IMR-90 (cell line): ENCODE measurements around the gene FRS3. TPM values are rescaled to one million over a fixed set of nuclear protein-coding genes. Genes with fewer than 3 reads are reported as not detected.

Source experiments
- ATAC-seq: fragments of 200-7000 bp; cut with Tn5 transposase; 2 replicates; pipeline ENCODE4 v1.9.1; 2020; ENCODE audit warnings: low read depth, mild to moderate bottlenecking, moderate library complexity
- BruUV-seq: library from RNA; stranded (reverse); fragments of 400-500 nt; replicated peaks from 2 replicates; lab custom pipeline; 2021; lab: Mats Ljungman, UMichigan
- CTCF ChIA-PET: fragments of 300-600 bp; formaldehyde crosslinking; extraction: SDS; loops from one replicate; lab custom pipeline; 2021; ENCODE audit warnings: antibody characterized with exemption; lab: Yijun Ruan, JAX
- POLR2A ChIA-PET: fragments of 300-600 bp; sonication (Branson Sonifier 250); formaldehyde crosslinking; loops from one replicate; lab custom pipeline; 2022; ENCODE audit warnings: antibody characterized with exemption; ENCODE audit not compliant: unreplicated experiment; lab: Charles Lee
- DNase-seq: peaks from one replicate; pipeline ENCODE4 v3.0.0; 2013
- H2AFZ ChIP-seq: replicated peaks from 2 replicates; pipeline ENCODE3; 2013; ENCODE audit warnings: low read length, mild to moderate bottlenecking; ENCODE audit not compliant: poor library complexity
- H2AK5ac ChIP-seq: 2 replicates; pipeline ENCODE4 v1.6.1; 2013; ENCODE audit warnings: low read depth, low read length, inconsistent platforms
- H2AK9ac ChIP-seq: replicated peaks from 2 replicates; pipeline ENCODE3; 2013; ENCODE audit warnings: mild to moderate bottlenecking, low read depth, low read length, moderate library complexity; ENCODE audit not compliant: poor library complexity
- H2BK120ac ChIP-seq: 2 replicates; pipeline ENCODE4 v1.6.1; 2013; ENCODE audit warnings: low read depth, low read length, inconsistent platforms
- H2BK15ac ChIP-seq: 3 replicates; pipeline ENCODE4 v1.6.1; 2013; ENCODE audit warnings: low read depth, low read length, inconsistent platforms
- H2BK20ac ChIP-seq: 2 replicates; pipeline ENCODE4 v1.6.1; 2013; ENCODE audit warnings: low read depth, mild to moderate bottlenecking, inconsistent platforms, low read length, moderate library complexity
- H2BK5ac ChIP-seq: 2 replicates; pipeline ENCODE4 v1.6.1; 2013; ENCODE audit warnings: mild to moderate bottlenecking, low read depth, low read length, inconsistent platforms; ENCODE audit not compliant: poor library complexity, severe bottlenecking
- H3K14ac ChIP-seq: replicated peaks from 2 replicates; pipeline ENCODE4 v1.6.1; 2013; ENCODE audit warnings: low read depth, low read length, inconsistent platforms
- H3K18ac ChIP-seq: 2 replicates; pipeline ENCODE4 v1.6.1; 2013; ENCODE audit warnings: low read depth, low read length, control low read depth
- H3K23ac ChIP-seq: 2 replicates; pipeline ENCODE4 v1.6.1; 2013; ENCODE audit warnings: low read depth, low read length, inconsistent platforms
- H3K27ac ChIP-seq: 2 replicates; pipeline ENCODE4 v1.5.1; 2013; ENCODE audit warnings: mild to moderate bottlenecking, control low read depth, low read length; ENCODE audit not compliant: insufficient read depth
- H3K27me3 ChIP-seq: 2 replicates; pipeline ENCODE4 v1.6.1; 2013; ENCODE audit warnings: low read length; ENCODE audit not compliant: control insufficient read depth, insufficient read depth
- H3K36me3 ChIP-seq: 2 replicates; pipeline ENCODE4 v1.6.1; 2013; ENCODE audit warnings: low read length, mixed read lengths; ENCODE audit not compliant: control insufficient read depth, insufficient read depth
- H3K4ac ChIP-seq: 2 replicates; pipeline ENCODE4 v1.6.1; 2013; ENCODE audit warnings: low read depth, low read length, inconsistent platforms
- H3K4me1 ChIP-seq: 2 replicates; pipeline ENCODE4 v1.6.1; 2013; ENCODE audit warnings: low read length, mixed read lengths; ENCODE audit not compliant: control insufficient read depth, insufficient read depth
- H3K4me2 ChIP-seq: 2 replicates; pipeline ENCODE4 v1.6.1; 2013; ENCODE audit warnings: low read depth, mild to moderate bottlenecking, control low read depth, low read length, moderate library complexity
- H3K4me3 ChIP-seq: 2 replicates; pipeline ENCODE4 v1.5.1; 2013; ENCODE audit warnings: low read depth, mild to moderate bottlenecking, control low read depth, low read length, moderate library complexity; ENCODE audit not compliant: insufficient read depth
- H3K56ac ChIP-seq: 2 replicates; pipeline ENCODE4 v1.6.1; 2013; ENCODE audit warnings: low read length, inconsistent platforms; ENCODE audit not compliant: insufficient read depth; ENCODE audit errors: extremely low read depth
- H3K79me1 ChIP-seq, 2 experiments: 2 replicates each; pipeline ENCODE4 v1.6.1; 2013; ENCODE audit warnings: low read length in 2 of 2, inconsistent platforms in 1 of 2, low read depth in 1 of 2
- H3K9ac ChIP-seq: 2 replicates; pipeline ENCODE4 v1.6.1; 2013; ENCODE audit warnings: low read depth, low read length, control low read depth
- H3K9me1 ChIP-seq: 2 replicates; pipeline ENCODE4 v1.6.1; 2013; ENCODE audit warnings: low read length, inconsistent platforms; ENCODE audit not compliant: insufficient read depth
- H3K9me3 ChIP-seq: 2 replicates; pipeline ENCODE4 v1.6.1; 2013; ENCODE audit warnings: low read length; ENCODE audit not compliant: control insufficient read depth, insufficient read depth
- H4K20me1 ChIP-seq: 2 replicates; pipeline ENCODE4 v1.6.1; 2013; ENCODE audit warnings: low read length, inconsistent platforms; ENCODE audit not compliant: insufficient read depth
- H4K5ac ChIP-seq: 2 replicates; pipeline ENCODE4 v1.6.1; 2013; ENCODE audit warnings: mild to moderate bottlenecking, low read depth, low read length, control low read depth
- H4K8ac ChIP-seq, 2 experiments: 2 replicates each; pipeline ENCODE4 v1.6.1; 2013; ENCODE audit warnings: low read depth in 2 of 2, low read length in 2 of 2, control low read depth in 1 of 2, inconsistent platforms in 1 of 2
- H4K91ac ChIP-seq: 2 replicates; pipeline ENCODE4 v1.6.1; 2013; ENCODE audit warnings: low read depth, low read length, inconsistent platforms; ENCODE audit not compliant: insufficient read depth
- BHLHE40 ChIP-seq: fragments of 150-350 bp; IDR thresholded peaks from 2 replicates; pipeline ENCODE4 v1.6.1; 2016; ENCODE audit warnings: mild to moderate bottlenecking, low read depth, low read length
- CEBPB ChIP-seq: IDR thresholded peaks from 2 replicates; pipeline ENCODE4 v1.6.1; 2012; ENCODE audit warnings: low read depth, low read length, improper control_type of control experiment
- CHD1 ChIP-seq: IDR thresholded peaks from 2 replicates; pipeline ENCODE4 v1.6.1; 2012; ENCODE audit warnings: low read depth, low read length, improper control_type of control experiment
- CTCF ChIP-seq: conservative IDR thresholded peaks from 2 replicates; pipeline ENCODE4 v1.5.1; 2012; ENCODE audit warnings: mild to moderate bottlenecking, low read depth, low read length, improper control_type of control experiment
- ELK1 ChIP-seq: fragments of 150-350 bp; IDR thresholded peaks from 2 replicates; pipeline ENCODE4 v1.6.1; 2016; ENCODE audit warnings: low read depth, mild to moderate bottlenecking, low read length, moderate library complexity, borderline replicate concordance
- FOS ChIP-seq: fragments of 150-350 bp; IDR thresholded peaks from 2 replicates; pipeline ENCODE4 v1.6.1; 2016; ENCODE audit warnings: low read depth, low read length
- MAFK ChIP-seq: IDR thresholded peaks from 2 replicates; pipeline ENCODE4 v1.6.1; 2012; ENCODE audit warnings: low read depth, low read length, improper control_type of control experiment
- MAZ ChIP-seq: IDR thresholded peaks from 2 replicates; pipeline ENCODE4 v1.6.1; 2012; ENCODE audit warnings: low read depth, mild to moderate bottlenecking, low read length, improper control_type of control experiment, moderate library complexity, borderline replicate concordance
- MXI1 ChIP-seq: IDR thresholded peaks from 2 replicates; pipeline ENCODE4 v1.6.1; 2012; ENCODE audit warnings: low read depth, mild to moderate bottlenecking, low read length, moderate library complexity, borderline replicate concordance
- NFE2L2 ChIP-seq: fragments of 150-350 bp; IDR thresholded peaks from 2 replicates; pipeline ENCODE4 v1.6.1; 2016; ENCODE audit warnings: low read depth, mild to moderate bottlenecking, low read length
- POLR2A ChIP-seq: IDR thresholded peaks from 2 replicates; pipeline ENCODE4 v1.6.1; 2012; ENCODE audit warnings: mild to moderate bottlenecking, low read depth, low read length
- RAD21 ChIP-seq: IDR thresholded peaks from 2 replicates; pipeline ENCODE4 v1.6.1; 2012; ENCODE audit warnings: low read length, improper control_type of control experiment
- RCOR1 ChIP-seq: IDR thresholded peaks from 2 replicates; pipeline ENCODE4 v1.6.1; 2012; ENCODE audit warnings: mild to moderate bottlenecking, low read length, improper control_type of control experiment; ENCODE audit not compliant: insufficient replicate concordance
- RFX5 ChIP-seq: IDR thresholded peaks from 2 replicates; pipeline ENCODE4 v1.8.0; 2012; ENCODE audit warnings: low read depth, mild to moderate bottlenecking, low read length, moderate library complexity
- SMC3 ChIP-seq: fragments of 150-350 bp; IDR thresholded peaks from 2 replicates; pipeline ENCODE4 v1.6.1; 2016; ENCODE audit warnings: low read depth, mild to moderate bottlenecking, antibody characterized with exemption, low read length, moderate library complexity
- USF2 ChIP-seq: fragments of 150-350 bp; IDR thresholded peaks from 2 replicates; pipeline ENCODE4 v1.6.1; 2017; ENCODE audit warnings: mild to moderate bottlenecking, antibody characterized with exemption, low read length, low read depth
- WGBS, 2 experiments: methylation state at CpG; one replicate each; pipeline versions ENCODE4 v1.1.5 to v1.1.7; 2013; ENCODE audit warnings: missing lambda C conversion rate in 2 of 2; ENCODE audit not compliant: insufficient read length in 1 of 2; ENCODE audit errors: extremely low coverage in 2 of 2; 5-methylcytosine and 5-hydroxymethylcytosine counted together
- dilution Hi-C: fragments of 300-500 bp; cut with HindIII; formaldehyde crosslinking; loops from one replicate; pipeline ENCODE4 v1.14.3; 2018; ENCODE audit warnings: low sequenced_read_pairs; ENCODE audit not compliant: unreplicated experiment
- in situ Hi-C: fragments of 300-500 bp; cut with MboI; formaldehyde crosslinking; loops from 3 replicates; pipeline ENCODE4 v1.14.3; 2019; ENCODE audit warnings: low sequenced_read_pairs, inconsistent platforms, mixed read lengths
- intact Hi-C: fragments of 100-400 bp; cut with micrococcal nuclease; formaldehyde crosslinking; loops from 2 replicates; pipeline ENCODE4 v1.10.0; 2022
- polyA plus RNA-seq, 3 experiments: library from polyadenylated mRNA; depleted of rRNA; stranded (reverse); fragments of >200 nt; gene quantifications; 2 replicates each; pipeline ENCODE4 v1.2.3, GENCODE V29; 2012; ENCODE audit warnings: low replicate concordance in 1 of 3
- total RNA-seq: library from RNA; depleted of rRNA; stranded (reverse); fragments of >200 nt; gene quantifications from 2 replicates; pipeline ENCODE4 v1.2.3, GENCODE V29; 2012

Gene FRS3
- total and polyA plus RNA-seq, 2 of the 4 experiments (the other 2 are of a cell fraction) = 0.54 to 3.8 TPM

- H3K18ac ChIP-seq = no peak overlapping the region
- dilution Hi-C loops (no loop called here), in situ Hi-C loops (no loop called here), intact Hi-C loops (no loop called here)
- peak overlapping the region; percentile 89 for H3K4ac ChIP-seq
- ATAC-seq = no peak
- H3K27ac ChIP-seq = no peak overlapping the region
- DNase-seq = no peak
- TF ChIP-seq RFX5 = no peak
- no peak for TF ChIP-seq MXI1
- TF ChIP-seq CEBPB = no peak
- TF ChIP-seq ELK1 = no peak
- TF ChIP-seq FOS = no peak
- TF ChIP-seq NFE2L2 = no peak
- TF ChIP-seq SMC3 = no peak
- TF ChIP-seq CTCF = no peak
- TF ChIP-seq USF2 = no peak
- TF ChIP-seq RAD21 = no peak
- TF ChIP-seq MAFK = no peak
- no peak for TF ChIP-seq CHD1
- no peak for TF ChIP-seq POLR2A
- no peak for TF ChIP-seq RCOR1
- no peak for TF ChIP-seq MAZ
- no peak for TF ChIP-seq BHLHE40
- H2AK9ac ChIP-seq = peak overlapping the region; percentile 73
- H3K9me1 ChIP-seq = peaks cover 18% of the 10 kb centered on the region
- H4K91ac ChIP-seq = no peak overlapping the region
- H2AFZ ChIP-seq = no peak overlapping the region
- peak overlapping the region; percentile 44; the same call in 1 of the 2 replicates for H3K23ac ChIP-seq
- H2BK120ac ChIP-seq = peak overlapping the region; percentile 90; the same call in 1 of the 2 replicates
- no peaks in the 10 kb centered on the region for H3K9me3 ChIP-seq
- H3K36me3 ChIP-seq = no peaks in the 10 kb centered on the region
- 84% methylated on average over 6 of the region's 7 CpGs; no CpG with 5 or more reads in 1 of the 2 experiments for WGBS, 2 experiments
- no peak overlapping the region for H3K9ac ChIP-seq
- peak overlapping the region; percentile 91 to 98; a peak in 2 of 4 replicates for H4K8ac ChIP-seq
- POLR2A ChIA-PET = no interaction called here
- H3K4me3 ChIP-seq = no peak overlapping the region
- no peak overlapping the region for H4K5ac ChIP-seq
- H2BK5ac ChIP-seq = no peak overlapping the region
- peak overlapping the region; percentile 32 for H2BK20ac ChIP-seq
- peak overlapping the region; percentile 83; the same call in 1 of the 2 replicates for H3K14ac ChIP-seq
- H3K79me1 ChIP-seq = peaks cover 6 to 14% of the 10 kb centered on the region in 2 experiments; a peak in 3 of 4 replicates
- CTCF ChIA-PET = no interaction called here
- H3K4me2 ChIP-seq = no peak overlapping the region
- no TSS peak for BruUV-seq
- peaks cover 14% of the 10 kb centered on the region for H3K4me1 ChIP-seq
- H2AK5ac ChIP-seq = peak overlapping the region; percentile 81
- H2BK15ac ChIP-seq = peak overlapping the region; percentile 94; the same call in 1 of the 3 replicates
- no peak overlapping the region for H3K56ac ChIP-seq
- H4K20me1 ChIP-seq = no peaks in the 10 kb centered on the region
- no peaks in the 10 kb centered on the region for H3K27me3 ChIP-seq
These were observed 55.5 kb downstream of the FRS3 start for GRCh38 chr6:41724228-41724580.
